ENCODE data around the gene LDHB. TPM values are rescaled to one million over a fixed set of nuclear protein-coding genes. Genes with fewer than 3 reads are reported as not detected.
"Not testable (repeated sequence)": the region's sequence is repeated elsewhere in the genome, so short reads cannot be mapped to it uniquely, and the experiment has no call there.

Gene LDHB
- total and polyA plus RNA-seq, 12 donors = 1,053 to 3,111 (median 2,124) TPM

- no peak for ATAC-seq
- DNase-seq = no peak
- H3K27me3 ChIP-seq = no peaks in the 10 kb centered on the region
- no peak overlapping the region for H3K4me3 ChIP-seq
- no peak for TF ChIP-seq CTCF (IDR thresholded peaks at IDR 0.05)
- H3K4me1 ChIP-seq = peaks cover 0 to 7% (median 0%) of the 10 kb centered on the region in 9 donors
- H3K36me3 ChIP-seq = no peaks in the 10 kb centered on the region
- intact Hi-C loops (cut with DNase I) = no loop called here
- no peaks in the 10 kb centered on the region for H3K9me3 ChIP-seq
- no peak overlapping the region for H3K27ac ChIP-seq
- 93% methylated on average over 27 of the region's 27 CpGs for WGBS, 2 donors
These were observed 4.6 kb upstream of the LDHB start for GRCh38 chr12:21662122-21662792.

GRCh38 chr12:21661396-21662093 is 3.9 kb upstream of the LDHB start:
- 95 to 96% methylated on average over 28 to 44 of the region's 44 CpGs for WGBS, 2 donors
- H3K9me3 ChIP-seq; H3K4me1 ChIP-seq; H3K27me3 ChIP-seq; intact Hi-C loops (cut with DNase I); H3K27ac ChIP-seq; ATAC-seq; DNase-seq; H3K36me3 ChIP-seq; H3K4me3 ChIP-seq: not testable (repeated sequence)

GRCh38 chr12:21659383-21659782 is 1.7 kb upstream of the LDHB start:
- intact Hi-C loops (cut with DNase I) = loop anchor here in 4 of 10 donors (5.0 to 10.0 kb wide), 2 partner anchors 155 to 157 kb away; partner anchors contain the start of genes GOLT1B (in 4 of the 4) and RECQL (in 4 of the 4)
- DNase-seq = no peak
- H3K4me3 ChIP-seq = no peak overlapping the region
- no peaks in the 10 kb centered on the region for H3K27me3 ChIP-seq
- peaks cover 0 to 30% (median 16%) of the 10 kb centered on the region in 9 donors for H3K4me1 ChIP-seq
- H3K27ac ChIP-seq = peak overlapping the region in 1 of 10 donors; percentile 13
- no peak for ATAC-seq
- H3K9me3 ChIP-seq = no peaks in the 10 kb centered on the region
- TF ChIP-seq CTCF (IDR thresholded peaks at IDR 0.05) = no peak
- WGBS, 2 donors = 76 to 79% methylated on average over 1 of the region's 1 CpG
- H3K36me3 ChIP-seq = peaks cover 0 to 6% (median 0%) of the 10 kb centered on the region in 9 donors

- no peak for TF ChIP-seq CTCF (IDR thresholded peaks at IDR 0.05)
- no peaks in the 10 kb centered on the region for H3K9me3 ChIP-seq
- intact Hi-C loops (cut with DNase I) = loop anchor here in 4 of 10 donors (5.0 to 10.0 kb wide), 2 partner anchors 152 to 155 kb away; partner anchors contain the start of genes GOLT1B (in 4 of the 4) and RECQL (in 4 of the 4)
- 0 to 1% methylated on average over 16 of the region's 16 CpGs for WGBS, 2 donors
- no peaks in the 10 kb centered on the region for H3K27me3 ChIP-seq
- peak overlapping the region; percentile 55 to 92 (median 74) for H3K4me3 ChIP-seq
- H3K4me1 ChIP-seq = peaks cover 0 to 55% (median 30%) of the 10 kb centered on the region in 9 donors
- H3K36me3 ChIP-seq = peaks cover 0 to 31% (median 4%) of the 10 kb centered on the region in 9 donors
- ATAC-seq (peak; percentile 42 to 75 (median 71)), DNase-seq (peak in 1 of 2 donors; percentile 43)
- H3K27ac ChIP-seq = peak overlapping the region; percentile 81 to 96 (median 93)
These were observed 727 bp downstream of the LDHB start for GRCh38 chr12:21656905-21657325.

Measured in heart right ventricle (tissue), 16 donors.